ENCODE measurements around the gene VPS37D. TPM values are rescaled to one million over a fixed set of nuclear protein-coding genes. Genes with fewer than 3 reads are reported as not detected.

The VPS37D gene
- total RNA-seq, 4 donors from 2014 or later, result 2.4 to 6.9 (median 4.1) TPM

- DNase-seq (ENCODE audit: low spot score in 2 of 2), result no peak
- WGBS, 2 donors, result 75 to 88% methylated on average over 4 of the region's 4 CpGs
- H3K4me3 ChIP-seq (ENCODE audit: low read depth, poor library complexity, severe bottlenecking), result no peak overlapping the region
- intact Hi-C loops (cut with DNase I; ENCODE audit: low total_unique reads), result no loop called here
- TF ChIP-seq POLR2A (IDR thresholded peaks at IDR 0.05) (no peak), CTCF (IDR thresholded peaks at IDR 0.05) (no peak)
These were observed 39.1 kb upstream of the VPS37D start for GRCh38 chr7:73628504-73628903.

- TF ChIP-seq POLR2A (IDR thresholded peaks at IDR 0.05) (no peak), CTCF (IDR thresholded peaks at IDR 0.05) (no peak)
- WGBS, 2 donors, result 31 to 32% methylated on average over 1 of the region's 1 CpG
- no peak for DNase-seq (ENCODE audit: low spot score in 2 of 2)
- H3K4me3 ChIP-seq (ENCODE audit: low read depth, poor library complexity, severe bottlenecking), result no peak overlapping the region
- intact Hi-C loops (cut with DNase I; ENCODE audit: low total_unique reads), result no loop called here
These were observed 36.1 kb upstream of the VPS37D start for GRCh38 chr7:73631558-73631957.

GRCh38 chr7:73633323-73633722 lies 34.3 kb upstream of the VPS37D start:
- intact Hi-C loops (cut with DNase I; ENCODE audit: low total_unique reads), result no loop called here
- 85 to 94% methylated on average over 7 of the region's 7 CpGs for WGBS, 2 donors
- no peak for DNase-seq (ENCODE audit: low spot score in 2 of 2)
- no peak overlapping the region for H3K4me3 ChIP-seq (ENCODE audit: low read depth, poor library complexity, severe bottlenecking)
- no peak for TF ChIP-seq CTCF (IDR thresholded peaks at IDR 0.05)
- no peak for TF ChIP-seq POLR2A (IDR thresholded peaks at IDR 0.05)

GRCh38 chr7:73633844-73634243 lies 33.8 kb upstream of the VPS37D start:
- no peak overlapping the region for H3K4me3 ChIP-seq (ENCODE audit: low read depth, poor library complexity, severe bottlenecking)
- TF ChIP-seq CTCF (IDR thresholded peaks at IDR 0.05) (no peak), POLR2A (IDR thresholded peaks at IDR 0.05) (no peak)
- intact Hi-C loops (cut with DNase I; ENCODE audit: low total_unique reads), result no loop called here
- WGBS, 2 donors, result 68 to 78% methylated on average over 8 of the region's 8 CpGs
- no peak for DNase-seq (ENCODE audit: low spot score in 2 of 2)

- no peak overlapping the region for H3K4me3 ChIP-seq (ENCODE audit: low read depth, poor library complexity, severe bottlenecking)
- 86 to 91% methylated on average over 8 of the region's 8 CpGs for WGBS, 2 donors
- intact Hi-C loops (cut with DNase I; ENCODE audit: low total_unique reads), result no loop called here
- no peak for DNase-seq (ENCODE audit: low spot score in 2 of 2)
- TF ChIP-seq POLR2A (IDR thresholded peaks at IDR 0.05) (no peak), CTCF (IDR thresholded peaks at IDR 0.05) (no peak)
These were observed 32.0 kb upstream of the VPS37D start for GRCh38 chr7:73635428-73636200.

- intact Hi-C loops (cut with DNase I; ENCODE audit: low total_unique reads), result no loop called here
- no peak for TF ChIP-seq CTCF (IDR thresholded peaks at IDR 0.05)
- TF ChIP-seq POLR2A (IDR thresholded peaks at IDR 0.05), result no peak
- DNase-seq (ENCODE audit: low spot score in 2 of 2), result no peak
- H3K4me3 ChIP-seq (ENCODE audit: low read depth, poor library complexity, severe bottlenecking), result no peak overlapping the region
- WGBS, 2 donors, result 73% methylated on average over 3 of the region's 3 CpGs
These were observed 28.7 kb upstream of the VPS37D start for GRCh38 chr7:73638911-73639310.
